Thyroid gland (tissue), 4 donors: ENCODE data around the gene PDXP. TPM values are rescaled to one million over a fixed set of nuclear protein-coding genes. Genes with fewer than 3 reads are reported as not detected.

ENCODE experiments used
- DNase-seq, 2 donors: peaks; one replicate each; pipeline ENCODE4 v3.0.0-alpha.2; 2019
- H3K27ac ChIP-seq, 3 donors: fragments of 200-600 bp; sonication (generic); 1 replicate in 2 of 3; 2 replicates in 1 of 3; pipeline ENCODE4 v1.5.1; 2016 to 2019; ENCODE audit warnings: mild to moderate bottlenecking in 1 of 3, moderate library complexity in 1 of 3
- H3K27me3 ChIP-seq: fragments of 200-600 bp; sonication (generic); one replicate; pipeline ENCODE4 v1.5.1; 2019
- H3K36me3 ChIP-seq, 2 donors: fragments of 200-600 bp; sonication (generic); one replicate each; pipeline ENCODE4 v1.5.1; 2016 to 2019
- H3K4me1 ChIP-seq, 2 donors: fragments of 200-600 bp; sonication (generic); one replicate each; pipeline ENCODE4 v1.5.1; 2017 to 2019
- H3K4me3 ChIP-seq, 3 donors: fragments of 200-600 bp; sonication (generic); replicated peaks in 1 of 3; 1 replicate in 2 of 3; 2 replicates in 1 of 3; pipeline ENCODE4 v1.5.1; 2016; ENCODE audit warnings: mild to moderate bottlenecking in 1 of 3
- H3K9me3 ChIP-seq: fragments of 200-600 bp; sonication (generic); one replicate; pipeline ENCODE4 v1.5.1; 2017
- POLR2A ChIP-seq, 2 donors: fragments of 450-650 bp; IDR thresholded peaks; one replicate each; pipeline ENCODE4 v1.6.1; 2017; ENCODE audit warnings: antibody characterized with exemption in 2 of 2, mild to moderate bottlenecking in 2 of 2, moderate library complexity in 1 of 2
- WGBS, 2 donors: methylation state at CpG; one replicate each; pipeline ENCODE4 v1.1.5; 2017; 5-methylcytosine and 5-hydroxymethylcytosine counted together
- intact Hi-C: fragments of 100-400 bp; cut with DNase I; formaldehyde crosslinking; loops from one replicate; pipeline ENCODE4 v1.15.1; 2023
- total RNA-seq, 4 donors: library from RNA; depleted of rRNA; stranded (reverse); fragments of >200 nt; gene quantifications; one replicate each; pipeline ENCODE4 v1.2.3, GENCODE V29; 2016
- TF ChIP-seq, protein P1 (sequence below), 6 experiments: fragments of 200-600 bp in 3 of 6; fragments of 450-650 bp in 3 of 6; sonication (generic) in 3 of 6; IDR thresholded peaks; one replicate each; pipeline ENCODE4 v1.5.1; 2016 to 2019; ENCODE audit warnings: antibody characterized with exemption in 6 of 6, mild to moderate bottlenecking in 2 of 6, inconsistent platforms in 1 of 6, moderate library complexity in 1 of 6

The PDXP gene
- total RNA-seq, 4 donors from 2014 or later, result 4.2 to 15.8 (median 12.3) TPM

DNA sequence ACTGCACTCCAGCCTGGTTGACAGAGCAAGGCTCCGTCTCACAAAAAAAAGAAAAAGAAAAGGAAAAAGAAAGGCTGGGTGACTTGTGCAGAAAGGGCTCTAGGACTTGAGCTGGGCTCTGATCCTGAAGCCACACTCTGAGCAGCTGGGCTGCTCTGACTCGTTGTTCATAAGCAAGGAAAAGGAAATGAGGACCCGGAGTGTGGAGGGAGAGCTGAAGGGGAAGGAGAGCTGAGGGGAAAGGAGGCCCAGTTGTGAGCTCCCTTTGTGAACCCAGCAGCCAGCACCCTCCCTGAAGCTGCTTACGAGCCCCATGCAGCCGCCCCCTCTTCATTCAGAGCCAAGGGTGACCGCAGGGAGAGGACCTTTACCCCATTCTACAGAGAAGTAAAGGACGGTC lies 31.4 kb upstream of the PDXP start:
- intact Hi-C loops, result loop anchor here (5.0 kb wide), 1 partner anchor 50 kb away; the partner anchor contains the start of gene LGALS1
- Histone ChIP-seq H3K4me1 (peaks cover 0 to 21% of the 10 kb centered on the region in 2 donors), H3K4me3 (no peak overlapping the region), H3K9me3 (no peaks in the 10 kb centered on the region), H3K36me3 (peaks cover 22 to 23% of the 10 kb centered on the region in 2 donors), H3K27me3 (no peaks in the 10 kb centered on the region), H3K27ac (no peak overlapping the region)
- WGBS, 2 donors, result 66 to 77% methylated on average over 7 of the region's 7 CpGs
- DNase-seq, result no peak
- TF ChIP-seq, protein P1, sequence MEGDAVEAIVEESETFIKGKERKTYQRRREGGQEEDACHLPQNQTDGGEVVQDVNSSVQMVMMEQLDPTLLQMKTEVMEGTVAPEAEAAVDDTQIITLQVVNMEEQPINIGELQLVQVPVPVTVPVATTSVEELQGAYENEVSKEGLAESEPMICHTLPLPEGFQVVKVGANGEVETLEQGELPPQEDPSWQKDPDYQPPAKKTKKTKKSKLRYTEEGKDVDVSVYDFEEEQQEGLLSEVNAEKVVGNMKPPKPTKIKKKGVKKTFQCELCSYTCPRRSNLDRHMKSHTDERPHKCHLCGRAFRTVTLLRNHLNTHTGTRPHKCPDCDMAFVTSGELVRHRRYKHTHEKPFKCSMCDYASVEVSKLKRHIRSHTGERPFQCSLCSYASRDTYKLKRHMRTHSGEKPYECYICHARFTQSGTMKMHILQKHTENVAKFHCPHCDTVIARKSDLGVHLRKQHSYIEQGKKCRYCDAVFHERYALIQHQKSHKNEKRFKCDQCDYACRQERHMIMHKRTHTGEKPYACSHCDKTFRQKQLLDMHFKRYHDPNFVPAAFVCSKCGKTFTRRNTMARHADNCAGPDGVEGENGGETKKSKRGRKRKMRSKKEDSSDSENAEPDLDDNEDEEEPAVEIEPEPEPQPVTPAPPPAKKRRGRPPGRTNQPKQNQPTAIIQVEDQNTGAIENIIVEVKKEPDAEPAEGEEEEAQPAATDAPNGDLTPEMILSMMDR (IDR thresholded peaks at IDR 0.05), result no peak
- TF ChIP-seq POLR2A (IDR thresholded peaks at IDR 0.05), result no peak

DNA sequence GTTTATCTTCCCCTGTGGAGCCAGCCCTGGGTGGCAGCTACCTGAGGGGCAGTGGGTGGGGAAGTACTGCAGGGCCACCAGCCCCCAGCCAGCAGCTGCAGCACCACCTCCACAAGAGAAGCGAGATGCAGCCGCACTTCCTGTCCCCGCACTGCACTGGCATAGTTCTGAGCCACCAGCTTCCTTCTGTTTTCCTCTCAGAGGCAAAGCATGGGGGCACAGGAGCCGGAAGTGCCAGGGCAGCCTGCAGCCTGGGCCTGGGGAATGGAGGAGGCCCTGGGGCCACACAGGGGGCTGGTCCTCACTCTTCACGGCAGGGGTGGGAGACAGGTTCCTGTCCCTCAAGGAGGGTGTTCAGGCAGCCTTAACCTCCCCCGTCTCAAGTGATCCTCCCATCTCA lies 31.0 kb upstream of the PDXP start:
- Histone ChIP-seq H3K27ac (no peak overlapping the region), H3K4me1 (peaks cover 0 to 21% of the 10 kb centered on the region in 2 donors), H3K36me3 (peaks cover 23 to 25% of the 10 kb centered on the region in 2 donors), H3K9me3 (no peaks in the 10 kb centered on the region), H3K27me3 (no peaks in the 10 kb centered on the region), H3K4me3 (no peak overlapping the region)
- TF ChIP-seq, protein P1 (IDR thresholded peaks at IDR 0.05), result no peak
- no peak for TF ChIP-seq POLR2A (IDR thresholded peaks at IDR 0.05)
- no peak for DNase-seq
- 75 to 85% methylated on average over 4 of the region's 6 CpGs for WGBS, 2 donors
- intact Hi-C loops, result loop anchor here (5.0 kb wide), 1 partner anchor 50 kb away; the partner anchor contains the start of gene LGALS1

DNA sequence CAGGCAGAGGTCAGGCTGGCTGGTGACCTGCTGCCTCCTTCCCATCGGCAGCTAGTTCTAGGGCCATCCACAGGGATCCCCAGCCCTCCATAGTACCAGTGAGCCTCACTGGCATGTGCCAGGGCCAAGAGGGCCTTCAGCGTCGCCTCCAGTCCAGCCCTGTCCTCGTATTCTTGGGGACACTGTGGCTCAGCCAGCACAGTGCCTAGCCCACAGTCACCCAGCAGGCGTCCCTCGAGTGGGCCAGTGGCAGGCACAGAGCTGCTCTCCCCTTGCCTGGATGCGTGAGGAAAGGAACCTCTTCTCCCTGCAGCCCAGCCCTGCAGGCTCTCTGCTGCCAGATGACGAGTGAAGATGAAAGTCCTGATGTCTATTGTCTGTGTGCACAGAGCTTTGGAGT lies 29.7 kb upstream of the PDXP start:
- peaks cover 23 to 25% of the 10 kb centered on the region in 2 donors for H3K36me3 ChIP-seq
- TF ChIP-seq, protein P1 (IDR thresholded peaks at IDR 0.05), result no peak
- no peak for TF ChIP-seq POLR2A (IDR thresholded peaks at IDR 0.05)
- intact Hi-C loops, result loop anchor here (5.0 kb wide), 1 partner anchor 48 kb away; the partner anchor contains the start of gene LGALS1
- no peaks in the 10 kb centered on the region for H3K9me3 ChIP-seq
- peaks cover 0 to 31% of the 10 kb centered on the region in 2 donors for H3K4me1 ChIP-seq
- 92 to 94% methylated on average over 4 of the region's 8 CpGs for WGBS, 2 donors
- no peak overlapping the region for H3K27ac ChIP-seq
- DNase-seq, result no peak
- H3K4me3 ChIP-seq, result no peak overlapping the region
- H3K27me3 ChIP-seq, result no peaks in the 10 kb centered on the region

DNA sequence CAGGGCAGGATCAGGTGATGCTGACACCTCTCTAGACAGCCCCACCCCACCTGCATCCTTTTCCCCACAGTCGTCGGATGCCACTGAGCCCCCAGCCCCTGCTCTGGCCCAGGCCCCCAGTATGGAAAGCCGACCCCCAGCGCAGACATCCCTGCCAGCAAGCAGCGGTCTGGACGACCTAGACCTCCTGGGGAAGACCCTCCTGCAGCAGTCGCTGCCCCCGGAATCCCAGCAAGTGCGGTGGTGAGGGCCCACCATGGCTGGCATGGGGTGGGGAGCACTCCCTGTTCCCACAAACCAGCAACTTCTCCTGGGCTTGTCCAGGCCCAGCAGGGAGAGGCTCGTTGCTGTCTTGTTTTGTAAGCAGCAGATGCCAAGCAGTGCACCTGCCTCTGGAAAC lies 28.6 kb upstream of the PDXP start:
- Histone ChIP-seq H3K9me3 (no peaks in the 10 kb centered on the region), H3K27me3 (no peaks in the 10 kb centered on the region), H3K4me1 (peaks cover 0 to 41% of the 10 kb centered on the region in 2 donors), H3K27ac (no peak overlapping the region), H3K36me3 (peaks cover 23 to 25% of the 10 kb centered on the region in 2 donors), H3K4me3 (no peak overlapping the region)
- no peak for DNase-seq
- intact Hi-C loops, result loop anchor here (5.0 kb wide), 1 partner anchor 47 kb away; the partner anchor contains the start of gene LGALS1
- 77 to 95% methylated on average over 6 of the region's 10 CpGs for WGBS, 2 donors
- TF ChIP-seq, protein P1 (IDR thresholded peaks at IDR 0.05), result no peak
- TF ChIP-seq POLR2A (IDR thresholded peaks at IDR 0.05), result no peak

DNA sequence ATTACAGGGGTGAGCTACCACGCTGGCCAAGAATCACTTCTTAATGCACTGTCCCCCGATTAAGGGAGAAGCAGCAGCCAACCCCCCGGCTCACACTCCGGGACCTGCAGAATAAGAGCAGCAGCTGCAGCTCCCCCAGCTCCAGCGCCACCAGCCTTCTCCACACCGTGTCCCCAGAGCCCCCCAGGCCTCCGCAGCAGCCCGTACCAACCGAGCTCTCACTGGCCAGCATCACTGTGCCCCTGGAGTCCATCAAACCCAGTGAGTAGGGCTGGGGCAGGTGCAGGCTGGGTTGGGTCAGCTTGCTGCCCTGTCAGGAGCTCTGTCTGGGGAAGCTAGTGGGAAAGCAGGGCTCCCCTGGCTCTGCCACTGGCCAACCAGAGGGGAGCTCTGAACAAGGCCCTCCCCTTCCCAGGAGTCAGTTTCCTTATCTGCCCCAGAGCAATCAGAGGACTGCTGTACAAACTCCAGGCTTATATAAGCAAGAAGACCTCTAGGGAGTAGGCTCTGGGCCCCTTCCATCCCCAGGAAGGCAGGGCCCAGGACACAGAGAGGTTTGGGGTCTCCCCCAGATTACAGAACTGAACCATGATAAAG lies 27.6 kb upstream of the PDXP start:
- intact Hi-C loops, result no loop called here
- no peak for DNase-seq
- 92 to 100% methylated on average over 1 to 9 of the region's 9 CpGs for WGBS, 2 donors
- Histone ChIP-seq H3K36me3 (peaks cover 17 to 22% of the 10 kb centered on the region in 2 donors), H3K27me3 (no peaks in the 10 kb centered on the region), H3K4me1 (peaks cover 0 to 38% of the 10 kb centered on the region in 2 donors), H3K4me3 (no peak overlapping the region), H3K9me3 (no peaks in the 10 kb centered on the region), H3K27ac (peak overlapping the region in 1 of 3 donors; percentile 16)
- no peak for TF ChIP-seq POLR2A (IDR thresholded peaks at IDR 0.05)
- TF ChIP-seq, protein P1 (IDR thresholded peaks at IDR 0.05), result no peak
